Naive B cell (primary cell): Measurements from ENCODE around the gene TEKTIP1. TPM values are rescaled to one million over a fixed set of nuclear protein-coding genes. Genes with fewer than 3 reads are reported as not detected.
"Not testable (repeated sequence)": the region's sequence is repeated elsewhere in the genome, so short reads cannot be mapped to it uniquely, and the experiment has no call there.

Source experiments
- ATAC-seq, 2 donors: fragments of 150-1000 bp; cut with Tn5 transposase; 2 replicates each; pipeline ENCODE4 v1.10.0; 2021; ENCODE audit warnings: low read depth in 2 of 2, mild to moderate bottlenecking in 2 of 2, moderate library complexity in 2 of 2
- DNase-seq: peaks from one replicate; pipeline ENCODE4 v3.0.0; 2022
- H3K27ac Mint-ChIP-seq, 6 donors: one replicate each; pipeline ENCODE4 v1.8.0; 2020 to 2022; ENCODE audit warnings: mild to moderate bottlenecking in 6 of 6, mixed read lengths in 6 of 6, moderate library complexity in 5 of 6, inconsistent platforms in 2 of 6
- H3K27me3 Mint-ChIP-seq, 3 donors: one replicate each; pipeline ENCODE4 v1.8.0; 2021 to 2022; ENCODE audit warnings: mixed read lengths in 3 of 3, mild to moderate bottlenecking in 1 of 3
- H3K36me3 Mint-ChIP-seq, 2 donors: one replicate each; pipeline ENCODE4 v1.8.0; 2020 to 2022; ENCODE audit warnings: mixed read lengths in 2 of 2, inconsistent platforms in 1 of 2, mild to moderate bottlenecking in 1 of 2
- H3K4me1 Mint-ChIP-seq, 3 donors: one replicate each; pipeline ENCODE4 v1.8.0; 2020 to 2022; ENCODE audit warnings: mixed read lengths in 3 of 3, inconsistent platforms in 1 of 3, mild to moderate bottlenecking in 1 of 3, moderate library complexity in 1 of 3
- H3K4me3 Mint-ChIP-seq, 8 donors: one replicate each; pipeline ENCODE4 v1.8.0; 2020 to 2022; ENCODE audit warnings: mild to moderate bottlenecking in 8 of 8, mixed read lengths in 8 of 8, moderate library complexity in 8 of 8, inconsistent platforms in 2 of 8
- H3K9me3 Mint-ChIP-seq, 7 donors: one replicate each; pipeline ENCODE4 v1.8.0; 2020 to 2022; ENCODE audit warnings: mixed read lengths in 7 of 7, mild to moderate bottlenecking in 5 of 7, inconsistent platforms in 2 of 7, moderate library complexity in 1 of 7
- polyA plus RNA-seq, 6 donors: library from polyadenylated mRNA; unstranded; fragments of 300-500 nt; fragmentation: Illumina TruSeq; gene quantifications; one replicate each; pipeline ENCODE4 v1.2.3, GENCODE V29; 2021; ENCODE audit warnings: low read depth in 6 of 6

The TEKTIP1 gene
- polyA plus RNA-seq, 6 donors from 2014 or later, result 0.56 TPM; not detected in 5

DNA sequence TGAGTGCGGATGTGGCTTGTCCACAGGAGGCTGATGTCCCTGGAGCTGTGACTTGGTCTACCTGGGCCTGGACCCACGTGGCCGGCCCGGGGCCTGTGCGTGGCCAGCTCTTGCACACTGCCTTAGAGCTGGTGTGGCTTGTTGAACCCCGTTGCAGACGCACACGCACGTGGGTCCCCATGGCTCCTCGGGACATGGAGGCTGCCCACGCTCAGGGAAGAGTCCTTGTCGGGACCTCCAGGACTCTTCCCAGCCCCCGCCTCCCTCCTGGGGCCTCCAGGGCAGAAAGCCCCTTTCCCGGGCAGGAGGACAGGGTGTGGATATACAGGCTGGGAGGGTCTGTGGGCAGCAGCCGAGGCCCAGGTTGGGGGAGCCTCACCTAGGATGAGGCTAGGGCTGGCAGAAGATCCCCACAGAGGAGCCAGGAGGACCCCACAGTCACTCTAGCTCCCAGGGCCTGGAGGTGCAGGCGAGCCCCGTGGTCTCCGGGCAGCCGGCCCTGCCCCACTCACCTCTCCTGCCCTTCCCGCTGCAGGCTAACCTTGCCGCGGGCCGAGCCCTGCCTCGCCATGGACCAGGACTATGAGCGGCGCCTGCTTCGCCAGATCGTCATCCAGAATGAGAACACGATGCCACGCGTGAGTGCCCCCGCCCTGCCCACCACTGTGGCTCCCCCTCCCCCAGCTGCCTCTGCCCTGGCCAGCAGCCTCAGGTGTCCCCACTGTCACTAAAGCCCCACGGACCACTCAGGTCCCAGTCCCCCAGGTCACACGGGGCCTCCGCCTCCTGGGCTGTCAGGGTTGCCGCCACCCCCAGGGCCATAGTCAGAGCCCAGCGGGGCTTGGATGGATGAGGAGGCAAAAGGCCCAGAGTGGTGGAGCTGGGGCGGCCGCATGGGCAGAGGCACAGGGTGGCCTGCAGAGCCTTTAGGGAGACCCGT lies 16.3 kb upstream of the TEKTIP1 start:
- Mint-ChIP-seq H3K27ac (peak overlapping the region in 1 of 6 donors; percentile 47), H3K27me3 (no peaks in the 10 kb centered on the region), H3K36me3 (peaks cover 0 to 4% of the 10 kb centered on the region in 2 donors), H3K9me3 (no peaks in the 10 kb centered on the region), H3K4me3 (peak overlapping the region in 1 of 8 donors; percentile 33), H3K4me1 (peaks cover 14 to 18% (median 14%) of the 10 kb centered on the region in 3 donors)
- no peak for DNase-seq
- no peak for ATAC-seq

DNA sequence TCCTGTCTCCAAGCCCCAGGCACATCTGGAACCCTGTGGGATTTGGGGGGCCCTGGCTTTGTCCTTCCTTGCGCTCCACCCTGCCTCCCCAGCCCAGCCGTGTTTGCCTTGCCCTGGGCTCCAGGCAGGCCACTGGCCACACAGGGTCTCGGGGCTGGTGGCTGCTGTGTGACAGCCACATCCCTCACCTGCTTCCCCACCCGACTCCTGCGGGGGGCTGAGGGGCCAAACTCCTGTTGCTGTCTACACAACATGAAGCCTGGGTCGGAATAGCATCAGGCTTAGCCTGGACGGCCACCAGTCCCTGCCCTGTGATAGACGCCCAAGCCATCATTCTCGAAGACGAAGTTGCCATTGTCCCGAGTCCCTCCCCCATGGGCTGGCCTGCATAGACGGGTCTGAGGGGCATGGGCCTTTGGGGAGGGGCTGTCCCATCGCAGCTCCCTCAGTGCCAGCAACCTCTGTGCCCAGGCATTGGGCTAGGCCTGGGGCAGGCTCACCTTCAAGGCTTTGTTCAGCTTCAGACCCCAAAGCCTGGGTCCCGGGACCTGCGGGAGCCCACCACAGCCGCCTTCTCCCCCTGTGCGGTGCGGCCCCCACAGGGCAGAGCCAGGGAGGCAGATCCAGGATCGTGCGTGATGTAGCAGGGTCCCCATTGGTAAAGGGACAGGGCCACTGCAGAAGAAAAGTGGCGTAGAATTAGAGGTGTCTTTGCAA lies 15.5 kb upstream of the TEKTIP1 start:
- Mint-ChIP-seq H3K27me3 (no peaks in the 10 kb centered on the region), H3K27ac (no peak overlapping the region), H3K4me3 (no peak overlapping the region), H3K4me1 (peaks cover 11 to 14% (median 14%) of the 10 kb centered on the region in 3 donors), H3K36me3 (peaks cover 0 to 4% of the 10 kb centered on the region in 2 donors), H3K9me3 (no peaks in the 10 kb centered on the region)
- no peak for DNase-seq
- ATAC-seq, result no peak

DNA sequence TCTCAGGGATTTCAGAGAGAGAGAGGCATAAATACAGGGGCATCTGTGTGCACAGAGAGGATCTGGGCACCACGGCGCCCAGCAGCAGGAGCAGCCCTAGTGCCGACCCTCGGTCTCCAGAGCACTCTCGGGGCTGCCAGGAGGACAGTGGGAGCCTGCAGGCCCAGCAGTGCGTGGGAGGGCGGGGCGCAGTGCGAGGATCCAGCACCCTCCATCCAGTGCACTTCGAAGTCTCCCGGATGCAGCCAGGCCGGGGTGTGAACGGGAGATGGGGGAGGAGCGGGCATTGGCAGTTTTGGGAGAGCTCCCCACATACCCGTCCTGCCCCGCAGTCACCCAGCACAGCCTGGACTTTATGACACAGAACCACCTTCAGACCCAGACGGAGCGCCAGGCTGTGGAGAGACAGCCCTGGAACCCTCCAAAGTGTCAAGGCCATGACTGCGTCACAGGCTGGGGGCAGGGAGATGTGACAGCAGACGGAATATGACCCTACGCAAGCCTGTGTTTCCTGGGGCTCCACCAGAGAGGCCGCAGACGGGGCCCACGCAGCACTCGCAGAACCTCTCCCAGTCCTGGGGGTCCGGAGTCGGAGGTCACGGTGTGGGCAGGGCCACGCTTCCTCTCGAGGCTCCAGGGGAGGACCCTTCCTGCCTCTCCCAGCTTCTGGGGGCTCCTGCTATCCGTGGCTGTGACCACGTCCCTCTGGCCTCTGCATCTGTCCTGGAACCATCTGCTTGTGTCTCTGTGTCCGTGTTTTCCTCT lies 14.7 kb upstream of the TEKTIP1 start:
- Mint-ChIP-seq H3K36me3 (peaks cover 0 to 4% of the 10 kb centered on the region in 2 donors), H3K27ac (peak overlapping the region in 2 of 6 donors; percentile 60 to 69), H3K27me3 (no peaks in the 10 kb centered on the region), H3K9me3 (no peaks in the 10 kb centered on the region), H3K4me3 (peak overlapping the region in 1 of 8 donors; percentile 15), H3K4me1 (peaks cover 7 to 14% (median 14%) of the 10 kb centered on the region in 3 donors)
- DNase-seq (no peak), ATAC-seq (no peak)

DNA sequence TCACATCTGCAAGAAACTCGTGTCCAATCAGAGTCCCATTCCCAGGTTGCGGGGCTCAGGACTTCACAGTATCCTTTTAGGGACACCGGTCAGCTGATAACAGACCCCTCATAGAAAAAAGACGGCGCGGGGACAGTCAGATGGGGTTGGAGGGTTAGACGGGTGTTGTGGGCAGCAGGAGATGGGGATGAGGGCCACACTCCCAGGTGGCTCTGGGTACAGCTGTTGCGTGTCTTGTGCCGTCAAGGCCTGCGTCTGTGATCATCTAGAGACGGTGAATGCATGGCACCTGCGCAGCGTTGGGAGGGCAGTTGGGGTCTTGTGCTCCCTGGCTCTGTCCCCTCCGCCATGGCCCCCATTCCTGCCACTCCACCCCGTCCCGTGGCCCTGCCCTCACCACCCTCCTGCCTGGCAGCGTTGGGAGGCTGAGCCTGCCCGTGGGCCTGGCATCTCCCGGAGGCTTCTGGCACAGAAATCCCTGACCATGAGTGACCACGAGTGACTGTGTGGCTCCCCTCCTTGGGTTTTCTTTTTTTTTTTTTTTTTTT lies 14.0 kb upstream of the TEKTIP1 start:
- Mint-ChIP-seq H3K36me3 (peaks cover 0 to 4% of the 10 kb centered on the region in 2 donors), H3K9me3 (no peaks in the 10 kb centered on the region), H3K4me3 (no peak overlapping the region), H3K27ac (peak overlapping the region in 1 of 6 donors; percentile 60), H3K4me1 (peaks cover 4 to 14% (median 9%) of the 10 kb centered on the region in 3 donors), H3K27me3 (no peaks in the 10 kb centered on the region)
- ATAC-seq (no peak), DNase-seq (no peak)

DNA sequence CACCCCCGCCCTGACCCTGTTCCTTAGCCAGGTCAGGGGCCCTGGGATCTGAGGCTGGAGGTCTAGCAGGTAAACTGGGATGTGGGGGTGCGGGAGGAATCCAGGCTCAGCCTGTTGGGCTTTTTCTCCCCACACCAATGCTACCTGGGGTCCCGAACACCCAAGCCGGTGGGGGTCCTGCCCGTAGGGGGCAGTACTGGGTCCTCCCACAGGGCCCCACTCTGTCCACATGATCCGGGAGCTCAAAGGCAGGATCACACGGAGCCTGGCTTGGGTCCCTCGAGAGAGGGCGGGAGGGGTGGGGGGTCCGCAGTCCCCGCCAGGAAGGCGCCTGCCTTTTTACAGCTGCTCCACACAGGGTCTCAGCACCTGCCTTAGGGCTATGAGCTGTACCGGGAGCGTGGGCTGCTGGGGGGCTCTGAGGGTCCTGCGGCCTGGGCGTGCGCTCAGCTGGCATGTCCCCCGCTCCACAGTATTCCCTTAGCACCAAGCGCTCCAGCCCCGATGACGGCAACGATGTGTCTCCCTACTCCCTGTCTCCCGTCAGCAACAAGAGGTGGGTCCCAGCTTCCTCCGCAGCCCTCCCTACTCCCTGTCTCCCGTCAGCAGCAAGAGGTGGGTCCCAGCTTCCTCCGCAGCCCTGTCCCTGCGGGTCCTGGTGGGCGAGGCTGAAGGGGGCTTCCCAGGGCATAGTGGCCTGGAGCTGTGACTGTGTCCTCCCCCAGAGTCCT lies 12.3 kb upstream of the TEKTIP1 start:
- DNase-seq, result no peak
- no peak for ATAC-seq
- Mint-ChIP-seq H3K27ac (peak overlapping the region in 1 of 6 donors; percentile 67), H3K4me3 (peak overlapping the region in 1 of 8 donors; percentile 61), H3K36me3 (no peaks in the 10 kb centered on the region), H3K9me3 (no peaks in the 10 kb centered on the region), H3K4me1 (peaks cover 0 to 9% (median 0%) of the 10 kb centered on the region in 3 donors), H3K27me3 (no peaks in the 10 kb centered on the region)

DNA sequence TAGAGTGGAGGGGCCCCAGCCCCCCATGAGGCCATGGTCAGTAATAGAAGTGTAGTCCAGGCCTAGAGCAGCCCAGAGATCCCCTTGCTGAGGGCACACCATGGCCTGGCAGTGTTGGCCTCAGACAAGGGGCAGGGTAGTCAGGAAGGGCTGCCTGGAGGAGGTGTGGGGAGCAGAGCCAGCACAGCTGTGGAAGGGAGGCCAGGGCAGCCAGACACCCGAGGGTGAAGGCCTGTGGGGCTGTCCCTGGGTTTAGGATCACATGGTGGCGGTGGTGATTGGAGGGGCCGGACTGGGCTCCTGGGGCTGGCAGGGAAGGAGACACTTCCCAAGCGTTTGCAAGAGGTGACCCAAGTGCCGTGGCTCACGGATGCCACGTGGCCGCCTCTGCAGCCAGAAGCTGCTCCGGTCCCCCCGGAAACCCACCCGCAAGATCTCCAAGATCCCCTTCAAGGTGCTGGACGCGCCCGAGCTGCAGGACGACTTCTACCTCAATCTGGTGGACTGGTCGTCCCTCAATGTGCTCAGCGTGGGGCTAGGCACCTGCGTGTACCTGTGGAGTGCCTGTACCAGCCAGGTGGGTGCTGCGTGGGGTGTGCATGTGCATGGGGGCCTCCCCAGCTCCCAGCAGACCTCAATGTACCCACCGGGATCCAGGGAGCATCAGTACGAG lies 11.6 kb upstream of the TEKTIP1 start:
- H3K9me3 Mint-ChIP-seq, result no peaks in the 10 kb centered on the region
- H3K27ac Mint-ChIP-seq, result peak overlapping the region in 1 of 6 donors; percentile 67
- ATAC-seq (no peak), DNase-seq (no peak)
- H3K4me3 Mint-ChIP-seq, result no peak overlapping the region
- no peaks in the 10 kb centered on the region for H3K36me3 Mint-ChIP-seq
- H3K4me1 Mint-ChIP-seq, result peaks cover 0 to 4% (median 0%) of the 10 kb centered on the region in 3 donors
- no peaks in the 10 kb centered on the region for H3K27me3 Mint-ChIP-seq

DNA sequence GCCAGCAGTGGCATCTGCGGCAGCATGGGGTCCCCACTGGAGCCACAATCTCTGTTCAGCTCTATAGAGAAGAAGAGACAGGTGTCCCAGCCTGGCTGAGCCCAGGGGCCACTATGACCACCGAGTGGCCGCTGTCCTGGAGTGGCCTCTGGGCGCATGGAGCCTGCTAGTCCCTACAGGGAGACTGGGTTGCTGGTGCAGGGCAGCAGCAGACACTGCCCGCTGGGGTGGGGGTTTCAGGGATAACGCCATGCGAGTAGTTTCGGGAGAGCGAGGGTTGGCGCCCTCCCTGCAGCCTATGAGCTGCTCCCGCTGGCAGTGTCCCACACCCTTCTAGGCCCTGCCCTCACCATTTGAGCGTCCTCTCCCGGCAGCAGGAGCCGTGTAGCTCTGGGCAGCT lies 10.9 kb upstream of the TEKTIP1 start:
- H3K36me3 Mint-ChIP-seq, result no peaks in the 10 kb centered on the region
- no peaks in the 10 kb centered on the region for H3K9me3 Mint-ChIP-seq
- DNase-seq (no peak), ATAC-seq (no peak)
- no peak overlapping the region for H3K27ac Mint-ChIP-seq
- no peaks in the 10 kb centered on the region for H3K27me3 Mint-ChIP-seq
- peaks cover 0 to 4% (median 0%) of the 10 kb centered on the region in 3 donors for H3K4me1 Mint-ChIP-seq
- H3K4me3 Mint-ChIP-seq, result no peak overlapping the region

DNA sequence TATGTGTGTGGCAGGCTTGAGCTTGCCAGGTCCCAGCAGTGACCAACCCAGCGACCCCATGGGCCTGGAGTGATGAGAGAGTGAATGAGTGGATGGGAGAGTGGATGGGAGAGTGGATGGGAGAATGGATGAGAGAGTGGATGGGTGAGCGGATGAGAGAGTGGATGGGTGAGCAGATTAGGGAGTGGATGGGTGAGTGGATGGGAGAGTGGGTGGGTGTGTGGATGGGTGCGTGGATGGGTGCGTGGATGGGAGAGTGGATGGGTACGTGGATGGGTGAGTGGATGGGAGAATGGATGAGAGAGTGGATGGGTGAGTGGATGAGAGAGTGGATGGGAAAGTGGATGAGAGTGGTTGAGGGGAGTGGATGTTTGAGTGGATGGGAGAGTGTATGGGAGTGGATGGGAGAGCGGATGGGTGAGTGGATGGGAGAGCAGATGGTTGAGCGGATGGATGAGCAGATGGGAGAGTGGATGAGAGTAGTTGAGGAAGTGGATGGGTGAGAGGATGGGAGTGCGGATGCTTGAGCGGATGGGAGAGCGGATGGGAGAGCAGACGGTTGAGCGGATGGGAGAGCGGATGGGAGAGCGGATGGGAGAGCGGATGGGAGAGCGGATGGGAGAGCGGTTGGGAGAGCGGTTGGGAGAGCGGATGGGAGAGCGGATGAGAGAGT lies 10.3 kb upstream of the TEKTIP1 start:
- DNase-seq, result no peak
- no peaks in the 10 kb centered on the region for H3K36me3 Mint-ChIP-seq
- H3K27ac Mint-ChIP-seq, result no peak overlapping the region
- H3K27me3 Mint-ChIP-seq, result no peaks in the 10 kb centered on the region
- H3K9me3 Mint-ChIP-seq, result no peaks in the 10 kb centered on the region
- H3K4me1 Mint-ChIP-seq, result peaks cover 0 to 4% (median 0%) of the 10 kb centered on the region in 3 donors
- ATAC-seq, result no peak
- H3K4me3 Mint-ChIP-seq, result no peak overlapping the region

DNA sequence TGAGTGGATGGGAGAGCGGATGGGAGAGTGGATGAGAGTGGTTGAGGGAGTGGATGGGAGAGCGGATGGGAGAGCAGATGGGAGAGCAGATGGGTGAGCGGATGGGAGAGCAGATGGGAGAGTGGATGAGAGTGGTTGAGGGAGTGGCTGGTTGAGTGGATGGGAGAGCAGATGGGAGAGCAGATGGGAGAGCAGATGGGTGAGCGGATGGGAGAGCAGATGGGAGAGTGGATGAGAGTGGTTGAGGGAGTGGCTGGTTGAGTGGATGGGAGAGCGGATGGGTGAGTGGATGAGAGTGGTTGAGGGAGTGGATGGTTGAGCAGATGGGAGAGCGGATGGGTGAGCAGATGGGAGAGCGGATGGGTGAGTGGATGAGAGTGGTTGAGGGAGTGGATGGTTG lies 9.7 kb upstream of the TEKTIP1 start:
- H3K4me3 Mint-ChIP-seq, DNase-seq, H3K4me1 Mint-ChIP-seq, H3K9me3 Mint-ChIP-seq, H3K27ac Mint-ChIP-seq, H3K36me3 Mint-ChIP-seq, H3K27me3 Mint-ChIP-seq, ATAC-seq: not testable (repeated sequence)

DNA sequence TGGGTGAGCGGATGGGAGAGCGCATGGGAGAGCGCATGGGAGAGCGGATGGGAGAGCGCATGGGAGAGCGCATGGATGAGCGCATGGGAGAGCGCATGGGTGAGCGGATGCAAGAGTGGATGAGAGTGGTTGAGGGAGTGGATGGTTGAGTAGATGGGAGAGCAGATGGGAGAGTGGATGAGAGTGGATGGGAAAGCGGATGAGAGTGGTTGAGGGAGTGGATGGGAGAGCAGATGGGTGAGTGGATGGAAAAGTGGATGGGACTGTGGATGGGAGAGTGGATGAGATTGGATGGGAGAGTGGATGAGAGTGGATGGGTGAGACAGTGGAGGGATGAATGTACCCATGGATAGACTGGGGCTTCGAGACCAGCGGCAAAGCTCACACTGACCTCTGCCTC lies 8.6 kb upstream of the TEKTIP1 start:
- no peak overlapping the region for H3K4me3 Mint-ChIP-seq

DNA sequence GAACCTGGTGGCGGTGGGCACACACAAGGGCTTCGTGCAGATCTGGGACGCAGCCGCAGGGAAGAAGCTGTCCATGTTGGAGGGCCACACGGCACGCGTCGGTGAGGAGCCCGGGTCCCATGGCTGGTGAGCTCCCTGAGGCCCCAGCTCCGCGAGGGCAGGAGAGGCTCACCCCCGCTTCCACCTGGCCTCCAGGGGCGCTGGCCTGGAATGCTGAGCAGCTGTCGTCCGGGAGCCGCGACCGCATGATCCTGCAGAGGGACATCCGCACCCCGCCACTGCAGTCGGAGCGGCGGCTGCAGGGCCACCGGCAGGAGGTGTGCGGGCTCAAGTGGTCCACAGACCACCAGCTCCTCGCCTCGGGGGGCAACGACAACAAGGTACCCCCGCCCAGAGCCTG lies 7.3 kb upstream of the TEKTIP1 start:
- Mint-ChIP-seq H3K4me3 (no peak overlapping the region), H3K27me3 (no peaks in the 10 kb centered on the region), H3K9me3 (no peaks in the 10 kb centered on the region), H3K27ac (no peak overlapping the region), H3K4me1 (no peaks in the 10 kb centered on the region), H3K36me3 (no peaks in the 10 kb centered on the region)
- DNase-seq (no peak), ATAC-seq (no peak)

More for the DNA sequence above, 8.6 kb upstream of the TEKTIP1 start:
- ATAC-seq, result no peak
- H3K36me3 Mint-ChIP-seq, result no peaks in the 10 kb centered on the region
- H3K27ac Mint-ChIP-seq, result no peak overlapping the region
- no peak for DNase-seq
- no peaks in the 10 kb centered on the region for H3K4me1 Mint-ChIP-seq
- no peaks in the 10 kb centered on the region for H3K9me3 Mint-ChIP-seq
- H3K27me3 Mint-ChIP-seq, result no peaks in the 10 kb centered on the region
